T follicular helper cell (primary cell): Measurements from ENCODE around the gene ABCA1.

Source experiments
- DNase-seq: peaks from one replicate; pipeline ENCODE4 v3.0.0-alpha.2; 2020; ENCODE audit warnings: low read depth

ABCA1 gene

DNA sequence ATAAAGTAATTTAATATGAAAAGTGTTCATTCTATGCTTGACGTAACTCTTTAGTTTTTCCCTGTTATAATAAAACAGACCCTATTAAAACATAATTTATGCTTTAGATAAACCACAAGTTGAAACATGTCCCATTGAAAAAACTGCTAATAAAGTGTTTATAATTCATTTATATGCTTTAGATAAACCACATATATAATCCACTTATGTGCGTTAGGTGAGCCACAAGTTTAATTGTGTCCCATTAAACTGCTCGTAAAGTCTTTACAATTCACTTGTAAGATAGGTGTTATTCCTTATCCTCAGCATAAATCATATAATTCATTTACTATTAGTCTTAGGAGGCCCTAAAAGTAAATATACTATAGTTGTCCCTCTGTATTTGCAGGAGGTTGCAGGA, 160.4 kb downstream of the ABCA1 start:
- DNase-seq, result no peak

DNA sequence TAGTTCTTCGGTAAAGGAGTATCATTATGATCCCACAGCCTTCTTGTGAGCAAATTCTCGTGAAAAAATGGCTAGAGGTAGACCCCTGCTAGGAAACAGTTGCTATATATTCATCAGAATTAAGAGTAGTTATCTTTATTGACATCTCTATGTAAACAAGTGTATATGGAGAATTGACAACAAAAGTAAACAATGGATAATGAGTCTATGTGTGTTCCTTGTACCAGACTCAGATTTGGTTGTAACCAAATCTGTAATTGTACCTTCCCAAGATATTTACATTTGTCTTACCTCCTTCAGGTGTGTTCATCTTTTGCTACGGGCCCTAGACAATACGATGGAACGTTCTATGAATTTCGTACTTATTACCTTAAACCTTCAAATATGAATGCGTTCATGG, 161.9 kb downstream of the ABCA1 start:
- no peak for DNase-seq

DNA sequence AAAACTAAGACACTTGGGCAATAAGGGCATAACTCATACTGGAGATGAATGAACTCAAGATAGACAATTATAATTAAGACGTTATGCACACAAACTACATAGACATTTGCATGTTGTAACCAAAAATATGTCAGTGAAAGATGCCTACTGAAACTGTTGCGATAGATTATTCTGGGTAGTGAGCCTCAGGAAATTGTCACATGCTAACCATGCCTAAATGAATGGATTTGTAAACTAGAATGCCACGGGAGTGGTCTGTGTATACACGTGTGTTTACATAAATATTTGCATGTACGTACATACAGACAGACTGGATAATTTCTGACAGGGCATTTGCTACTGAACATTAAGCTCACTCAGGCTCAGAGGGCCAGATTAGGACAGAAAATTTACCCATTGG, 162.8 kb downstream of the ABCA1 start:
- DNase-seq, result no peak

DNA sequence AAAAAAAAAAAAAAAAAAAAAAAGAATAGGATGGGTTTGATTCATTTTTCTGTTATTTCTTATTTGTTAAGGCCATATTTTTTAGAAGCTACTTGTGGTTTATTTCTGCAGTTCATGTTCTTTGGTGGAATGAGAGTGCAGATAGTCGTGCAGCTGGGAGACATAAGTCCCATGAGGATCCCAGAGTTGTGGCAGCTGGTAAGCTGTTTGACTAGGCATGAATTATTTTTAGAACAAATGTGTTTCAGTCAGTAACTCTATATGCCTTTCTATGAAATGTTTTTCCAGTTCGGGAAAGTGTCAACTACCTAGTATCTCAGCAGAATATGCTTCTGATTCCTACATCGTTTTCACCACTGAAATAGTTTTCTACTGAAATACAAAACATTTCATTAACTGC, 169.0 kb downstream of the ABCA1 start:
- DNase-seq, result no peak

DNA sequence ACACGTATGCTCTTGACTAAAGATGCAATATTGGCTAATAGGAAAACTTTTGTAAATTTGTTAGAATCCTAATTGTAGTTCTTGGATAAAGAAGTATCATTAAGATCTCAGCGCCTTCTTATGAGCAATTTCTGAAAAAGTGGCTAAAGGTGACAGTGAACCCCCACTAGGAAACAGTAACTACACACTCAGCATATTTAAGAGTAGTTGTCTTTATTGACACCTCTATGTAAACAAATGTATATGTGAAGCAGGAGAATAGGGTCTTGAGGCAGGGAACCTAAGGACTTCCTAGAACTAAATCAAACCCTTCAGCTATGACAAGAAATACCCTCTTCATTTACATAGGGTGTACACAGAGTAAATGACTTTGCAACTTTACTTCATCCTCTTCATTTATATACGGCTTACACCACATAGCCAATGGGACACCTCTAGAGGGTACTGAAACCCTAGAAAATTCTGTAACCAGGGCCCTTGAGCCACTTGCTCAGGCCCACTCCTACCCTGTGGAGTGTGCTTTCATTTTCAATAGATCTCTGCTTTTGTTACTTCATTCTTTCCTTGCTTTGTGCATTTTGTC, 177.7 kb downstream of the ABCA1 start:
- no peak for DNase-seq

DNA sequence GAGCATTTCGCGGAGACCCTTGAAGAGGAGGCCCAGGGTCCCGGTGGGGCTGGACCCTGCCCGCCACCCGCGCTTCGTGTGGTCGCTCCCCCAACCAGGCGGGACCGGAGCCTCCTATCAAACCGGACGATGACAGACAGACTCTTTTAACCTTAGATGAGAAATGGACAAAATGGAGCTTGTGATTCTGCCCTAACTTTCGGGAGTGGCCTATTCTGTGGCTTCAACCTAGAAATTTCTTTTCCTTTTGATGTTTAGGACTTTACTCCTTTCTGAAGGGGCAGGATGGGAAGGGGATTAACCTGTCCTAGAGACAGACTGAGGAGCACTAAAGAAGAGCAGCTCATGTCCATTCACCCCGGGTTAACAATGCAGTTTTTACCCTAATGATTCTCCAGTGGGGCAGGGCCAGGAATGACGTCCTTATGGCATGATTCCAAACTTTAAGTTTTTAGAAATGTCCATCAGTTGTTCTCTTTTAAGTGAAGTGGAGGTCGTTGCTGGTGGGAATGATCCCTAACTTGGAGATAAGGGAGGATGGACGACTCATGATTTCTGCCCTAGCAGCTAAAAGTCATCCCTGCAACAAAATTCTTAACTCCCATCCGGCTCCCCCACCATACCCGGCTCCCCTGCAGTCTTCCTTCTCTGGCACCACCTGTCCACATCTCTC, 179.5 kb downstream of the ABCA1 start:
- DNase-seq, result no peak

DNA sequence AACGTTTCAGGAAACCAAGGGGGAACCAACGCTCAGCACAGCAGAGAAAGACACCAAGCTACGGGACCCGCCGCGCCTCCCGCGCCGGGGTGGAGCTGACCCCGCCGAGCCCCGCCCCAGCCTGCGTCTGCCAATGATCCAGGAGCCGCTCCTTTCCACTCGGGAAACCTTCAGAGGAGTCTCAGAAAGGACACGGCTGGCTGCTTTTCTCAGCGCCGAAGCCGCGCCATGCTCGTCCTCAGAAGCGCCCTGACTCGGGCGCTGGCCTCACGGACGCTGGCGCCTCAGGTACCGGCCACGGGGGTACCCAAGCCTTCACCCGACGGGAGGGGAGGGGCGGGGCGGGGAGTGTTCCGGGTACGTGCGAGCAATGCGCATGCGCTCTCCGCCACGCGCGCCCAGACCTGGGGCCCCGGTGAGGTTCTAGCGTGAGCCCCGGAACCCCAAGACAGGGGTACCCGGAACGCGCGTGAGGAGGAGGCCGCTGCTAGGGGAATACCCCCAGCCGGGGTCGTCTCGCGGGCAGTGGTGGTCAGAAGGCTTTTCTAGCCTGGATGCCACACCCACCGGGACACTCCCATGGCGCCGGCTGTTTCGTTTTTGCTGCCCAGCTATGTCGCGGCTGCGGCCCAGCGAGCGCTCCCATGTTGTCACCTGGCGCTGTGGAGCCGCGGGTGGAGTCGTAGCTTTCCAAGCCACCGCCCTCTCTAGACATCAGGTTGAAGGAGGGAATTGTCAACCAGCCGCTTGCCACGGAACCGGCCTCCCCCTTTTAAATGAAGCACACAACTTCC, 180.2 kb downstream of the ABCA1 start, which contains the start of gene NIPSNAP3A:
TSS of gene NIPSNAP3A (plus strand) at position 119 of the 794 bp plus-strand sequence. CDS start at position 229, 110 bp downstream.
- peak; percentile 73 for DNase-seq

DNA sequence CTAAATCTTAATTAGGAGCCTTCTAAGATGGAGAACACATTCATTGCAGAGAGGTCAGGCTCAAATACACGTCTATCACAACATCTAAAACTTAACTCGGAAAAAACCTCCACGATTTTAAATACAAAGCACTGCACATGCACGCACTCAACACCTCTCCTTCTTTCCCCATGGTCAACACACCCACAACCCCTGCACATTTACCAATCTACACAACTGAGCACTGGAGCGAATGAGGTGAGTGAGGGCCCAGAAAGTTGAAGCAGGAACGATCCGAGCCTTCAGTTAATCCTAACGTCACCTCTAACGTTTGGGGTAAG, 180.8 kb downstream of the ABCA1 start:
- no peak for DNase-seq

DNA sequence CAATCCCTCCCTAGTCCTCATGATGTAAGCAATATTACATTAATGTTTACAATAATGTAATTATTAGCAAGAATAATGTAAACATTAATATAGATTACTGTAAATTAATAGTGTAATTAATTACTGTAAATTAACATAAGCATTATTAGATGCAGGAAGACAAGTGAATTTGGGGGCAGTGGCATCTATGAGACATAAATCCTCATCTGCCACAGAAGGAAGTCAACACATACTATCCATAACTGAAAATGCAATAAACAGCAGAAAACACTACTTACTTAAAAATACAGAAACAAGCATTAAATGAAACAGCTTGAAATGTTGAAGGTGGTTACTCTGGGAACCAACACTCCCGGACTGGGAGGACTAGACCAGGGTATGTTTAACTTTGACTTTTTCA, 181.2 kb downstream of the ABCA1 start:
- DNase-seq, result no peak

DNA sequence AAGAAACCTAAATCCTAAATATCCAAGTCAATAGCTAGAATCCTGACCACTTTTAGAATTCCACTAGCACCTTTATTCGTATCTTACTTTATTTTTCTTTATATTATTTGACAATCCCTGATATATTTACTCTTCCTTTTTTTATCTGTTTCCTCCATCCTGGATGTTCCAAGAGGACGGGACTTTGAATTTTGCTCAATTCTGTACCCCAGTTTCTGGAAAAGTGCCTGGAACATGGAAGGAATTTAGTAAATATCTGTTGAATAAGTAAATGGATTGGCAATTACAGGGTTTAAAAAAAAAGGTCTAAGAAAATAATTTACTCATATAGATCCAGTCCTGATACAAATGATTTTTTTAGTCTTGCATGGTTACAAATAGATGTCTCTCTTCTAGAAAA, 181.7 kb downstream of the ABCA1 start:
- no peak for DNase-seq

DNA sequence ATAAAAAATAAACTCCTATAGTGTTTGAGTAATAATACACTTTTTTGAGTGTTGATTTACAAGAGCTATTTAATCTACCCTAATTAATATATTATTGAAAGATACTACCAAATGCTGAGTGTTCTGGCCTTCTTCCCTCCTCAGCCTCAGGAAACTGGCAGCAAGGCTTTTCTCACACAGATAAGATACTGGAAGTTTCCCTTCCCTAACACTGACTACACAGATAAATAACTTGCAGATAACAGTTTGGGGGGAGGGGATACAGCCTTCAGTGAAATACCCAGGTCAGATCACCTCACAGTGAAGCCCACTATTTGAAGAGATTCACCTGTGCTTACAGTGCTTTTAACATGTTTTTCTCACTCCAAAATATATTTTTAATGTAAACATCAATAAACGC, 182.1 kb downstream of the ABCA1 start:
- no peak for DNase-seq

DNA sequence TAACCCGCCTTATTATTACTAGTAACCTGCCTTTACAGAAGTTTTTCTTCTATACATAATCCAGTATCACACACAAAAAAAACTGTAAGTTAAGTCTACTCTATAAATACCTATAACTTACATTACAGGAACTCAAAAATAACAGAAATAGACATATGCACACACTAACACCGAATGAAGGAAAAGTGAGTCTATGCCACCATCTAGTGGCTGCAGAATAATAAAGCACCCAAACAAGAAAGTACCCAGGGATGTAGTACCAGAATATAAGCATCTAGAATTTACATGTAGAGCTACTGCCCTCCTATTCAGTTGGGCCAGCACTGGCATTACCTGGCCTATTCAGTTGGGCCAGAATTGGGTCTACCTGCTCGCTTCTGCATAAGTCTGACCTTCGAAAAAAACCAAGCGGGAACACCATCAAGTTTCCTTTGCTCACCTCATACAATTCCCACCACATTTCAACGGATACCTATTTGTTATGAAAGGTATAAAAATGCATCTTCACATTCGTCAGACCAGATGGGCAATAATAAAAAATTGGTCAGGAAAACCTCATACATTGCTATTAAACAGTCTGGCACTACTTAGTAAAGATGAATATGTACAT, 184.5 kb downstream of the ABCA1 start:
- no peak for DNase-seq

DNA sequence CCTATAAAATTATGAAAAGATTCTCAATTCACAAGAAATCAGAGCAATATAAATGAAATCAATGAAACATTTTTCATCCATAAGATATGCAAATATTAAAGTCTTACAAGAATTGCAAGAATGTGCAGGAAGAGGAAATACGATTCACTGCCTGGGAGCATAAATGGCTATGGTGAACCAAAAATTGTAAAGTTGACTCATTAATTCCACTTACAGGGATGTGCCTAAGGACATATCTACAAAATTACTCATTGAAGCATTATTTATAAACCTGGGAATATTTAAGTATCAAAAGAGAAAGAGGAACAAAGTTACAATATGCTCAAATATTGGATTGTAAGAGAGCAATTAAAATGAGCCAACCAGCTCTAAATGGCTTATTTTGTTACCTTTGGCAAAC, 187.3 kb downstream of the ABCA1 start:
- no peak for DNase-seq

DNA sequence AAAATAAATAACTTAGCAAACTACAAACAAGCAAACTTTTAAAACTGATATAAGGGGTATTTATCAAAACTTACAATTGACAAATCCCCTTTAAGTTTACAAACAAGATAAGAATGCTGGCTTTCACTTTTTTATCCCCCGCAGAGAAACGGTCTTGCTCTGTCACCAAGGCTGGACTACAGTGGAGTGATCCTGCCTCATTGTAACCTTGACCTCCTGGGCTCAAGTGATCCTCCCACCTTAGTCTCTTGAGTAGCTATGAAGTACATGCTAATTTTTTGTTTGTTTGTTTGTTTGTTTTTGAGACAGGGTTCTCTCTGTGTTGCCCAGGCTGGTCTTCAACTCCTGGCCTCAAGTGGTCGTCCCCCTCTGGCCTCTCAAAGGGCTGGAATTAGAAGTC, 189.5 kb downstream of the ABCA1 start:
- no peak for DNase-seq
